Choroid plexus epithelial cell (primary cell): ENCODE measurements around the gene PIM3.

Experiments used
- DNase-seq: peaks from one replicate; pipeline ENCODE4 v3.0.0-alpha.2; 2010; ENCODE audit warnings: low read depth
- H3K4me3 ChIP-seq: 2 replicates; pipeline ENCODE4 v1.5.1; 2011; ENCODE audit warnings: low read depth, mild to moderate bottlenecking, control low read depth, low read length, moderate library complexity
- CTCF ChIP-seq: conservative IDR thresholded peaks from 2 replicates; pipeline ENCODE4 v1.5.1; 2011; ENCODE audit warnings: low read depth, mild to moderate bottlenecking, control low read depth, inconsistent platforms, low read length, moderate library complexity

The PIM3 gene

GRCh38 chr22:49962012-49962750, 1.6 kb downstream of the PIM3 start:
- H3K4me3 ChIP-seq = peak overlapping the region; percentile 78
- DNase-seq = peak; percentile 96

GRCh38 chr22:49962751-49963646, 2.4 kb downstream of the PIM3 start:
- H3K4me3 ChIP-seq = peak overlapping the region; percentile 78
- no peak for TF ChIP-seq CTCF
- no peak for DNase-seq

More at GRCh38 chr22:49962012-49962750, 1.6 kb downstream of the PIM3 start:
- no peak for TF ChIP-seq CTCF

- no peak for DNase-seq
- peak overlapping the region; percentile 8 for H3K4me3 ChIP-seq
- TF ChIP-seq CTCF = no peak
Measured at GRCh38 chr22:49963647-49964026, 3.1 kb downstream of the PIM3 start.

DNA sequence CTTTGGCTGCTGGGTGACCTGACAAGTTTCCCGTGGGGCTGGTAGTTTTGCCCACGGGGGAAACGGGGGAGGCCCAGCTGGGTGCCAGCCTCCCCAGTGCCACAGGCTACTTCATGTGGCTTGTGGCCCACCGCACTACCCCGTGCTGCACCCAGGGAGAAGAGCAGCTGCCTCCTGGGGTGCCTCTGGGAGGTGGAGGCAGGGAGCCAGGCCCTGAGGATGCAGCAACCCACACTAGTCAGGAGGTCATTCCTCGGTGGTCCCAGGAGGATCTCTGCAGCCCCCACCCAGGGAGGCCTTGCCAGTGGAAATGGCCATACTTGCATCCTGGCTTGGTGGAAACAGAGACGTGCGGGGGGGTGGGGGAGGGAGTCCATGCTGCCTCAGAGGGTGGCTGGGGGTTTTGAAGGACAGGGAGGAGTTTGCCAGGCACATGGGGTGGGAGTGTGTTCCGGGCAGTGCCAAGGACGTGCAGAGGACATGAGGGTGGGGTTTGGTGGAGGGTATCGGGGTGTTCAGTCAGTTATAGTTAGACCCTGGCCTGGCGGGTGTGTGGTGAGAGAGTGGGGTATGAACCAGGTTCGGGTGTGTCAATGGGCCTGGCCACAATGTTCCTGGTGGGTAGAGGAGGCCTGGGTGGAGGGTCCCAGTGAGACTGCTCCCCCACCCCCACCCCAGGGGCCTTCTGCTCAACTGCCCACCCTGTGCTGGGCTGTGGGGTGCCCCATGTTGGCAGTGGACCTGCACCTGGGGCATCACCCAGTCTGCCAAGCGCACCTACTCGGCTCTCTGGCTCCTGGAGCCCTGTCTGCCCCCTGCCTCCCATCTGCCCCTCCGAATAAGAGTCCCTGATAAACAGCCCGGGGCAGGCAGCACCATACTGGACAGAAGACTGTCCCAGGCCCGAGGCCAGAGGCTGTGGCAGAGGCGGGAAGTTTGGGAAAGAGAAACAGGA, 3.8 kb downstream of the PIM3 start:
- no peak for DNase-seq
- TF ChIP-seq CTCF = no peak
- H3K4me3 ChIP-seq = no peak overlapping the region

DNA sequence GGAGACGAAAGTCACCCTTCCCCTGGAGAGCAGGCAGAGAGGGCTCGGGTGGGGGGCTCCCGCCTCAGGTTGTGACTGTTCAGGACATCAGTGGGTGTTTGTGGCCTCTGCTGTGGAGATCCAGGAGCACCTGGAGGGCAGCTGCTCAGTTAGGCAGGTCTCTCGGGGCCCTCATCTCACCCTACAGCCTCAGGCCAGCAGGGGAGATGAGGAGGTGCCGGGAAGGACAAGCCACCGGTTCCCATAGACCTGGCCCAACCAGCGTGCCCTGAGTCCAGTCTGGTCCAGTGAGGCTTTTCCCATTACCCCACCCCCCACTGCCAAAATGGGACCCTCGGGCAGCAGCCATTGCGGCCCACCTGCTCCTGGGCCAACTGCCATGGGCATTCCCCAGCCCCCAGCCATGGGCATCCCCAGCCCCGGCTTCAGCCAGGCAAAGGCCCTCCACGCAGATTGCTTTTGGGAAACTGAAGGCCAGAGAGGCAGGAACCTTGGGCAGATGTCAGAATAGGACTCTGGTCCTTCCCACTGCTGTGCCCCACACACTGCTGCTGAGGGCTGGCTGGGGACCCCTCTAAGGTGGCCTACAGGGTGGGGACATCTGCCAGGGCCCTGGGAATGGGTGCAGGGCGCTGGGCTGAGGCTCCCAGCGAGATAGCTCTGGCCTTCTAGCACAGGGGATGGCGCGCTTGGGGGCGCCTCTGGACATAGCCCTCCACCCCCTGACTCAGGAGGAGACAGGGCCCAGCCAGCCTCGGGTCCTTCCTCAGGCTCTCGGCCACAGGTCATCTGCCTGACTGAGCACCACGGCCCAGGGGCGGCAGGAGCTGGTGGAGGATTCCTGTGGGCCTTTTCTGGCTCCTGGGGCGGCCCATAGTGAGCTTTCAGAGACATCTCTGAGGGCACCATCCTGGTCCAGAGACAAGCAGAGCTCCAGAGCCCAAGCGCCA, 4.8 kb downstream of the PIM3 start:
- H3K4me3 ChIP-seq = no peak overlapping the region
- DNase-seq = no peak

More for the DNA sequence above, 4.8 kb downstream of the PIM3 start:
- TF ChIP-seq CTCF = no peak
